Brain microvascular endothelial cell (primary cell): ENCODE results near the gene PPT2.
"Not testable (repeated sequence)": the region's sequence is repeated elsewhere in the genome, so short reads cannot be mapped to it uniquely, and the experiment has no call there.

Experiments used
- DNase-seq: peaks from one replicate; pipeline ENCODE4 v3.0.0-alpha.2; 2020
- H3K27ac ChIP-seq: fragments of 250-450 bp; sonication (Bioruptor Pico); 2 replicates; pipeline ENCODE4 v1.5.1; 2020; ENCODE audit warnings: mild to moderate bottlenecking, moderate library complexity
- H3K27me3 ChIP-seq: fragments of 250-450 bp; sonication (Bioruptor Pico); replicated peaks from 2 replicates; pipeline ENCODE4 v1.5.1; 2020; ENCODE audit warnings: mild to moderate bottlenecking
- H3K36me3 ChIP-seq: fragments of 250-450 bp; sonication (Bioruptor Pico); replicated peaks from 2 replicates; pipeline ENCODE4 v1.5.1; 2020; ENCODE audit warnings: mild to moderate bottlenecking
- H3K4me3 ChIP-seq: 2 replicates; pipeline ENCODE4 v1.5.1; 2011; ENCODE audit warnings: low read depth, mild to moderate bottlenecking, control low read depth, low read length, moderate library complexity
- CTCF ChIP-seq: IDR thresholded peaks from 2 replicates; pipeline ENCODE4 v1.5.1; 2011; ENCODE audit warnings: low read depth, mild to moderate bottlenecking, moderate library complexity, low read length, control low read depth, inconsistent platforms; ENCODE audit errors: missing control alignments
- in situ Hi-C: cut with HindIII; loops from 2 replicates; pipeline ENCODE4 v1.10.0; 2017; ENCODE audit warnings: low sequenced_read_pairs, low pct_ligation_motif_present

PPT2 gene

GRCh38 chr6:32190054-32190851 lies 36.3 kb downstream of the PPT2 start, which contains the start of gene PBX2:
PBX2 (minus strand) TSS chr6:32190202; CDS start chr6:32189915, 287 bp downstream.
- peak; percentile 86 for DNase-seq
- no peaks in the 10 kb centered on the region for H3K27me3 ChIP-seq
- H3K27ac ChIP-seq: peak within 1 kb of the TSS; percentile 65
- no peak for TF ChIP-seq CTCF
- peaks cover 21% of the 10 kb centered on the region for H3K36me3 ChIP-seq
- in situ Hi-C loops: no loop called here
- peak within 1 kb of the TSS; percentile 67 for H3K4me3 ChIP-seq

- no peak for TF ChIP-seq CTCF
- Histone ChIP-seq H3K27ac (no peak overlapping the region), H3K4me3 (no peak overlapping the region), H3K27me3 (no peaks in the 10 kb centered on the region), H3K36me3 (peaks cover 18% of the 10 kb centered on the region)
- in situ Hi-C loops: no loop called here
- no peak for DNase-seq
Measured at GRCh38 chr6:32190911-32191677, 37.2 kb downstream of the PPT2 start.

GRCh38 chr6:32191696-32192607 lies 38.0 kb downstream of the PPT2 start:
- DNase-seq: no peak
- no peak overlapping the region for H3K27ac ChIP-seq
- TF ChIP-seq CTCF: no peak
- no peaks in the 10 kb centered on the region for H3K27me3 ChIP-seq
- in situ Hi-C loops: no loop called here
- peaks cover 9% of the 10 kb centered on the region for H3K36me3 ChIP-seq
- H3K4me3 ChIP-seq: no peak overlapping the region

GRCh38 chr6:32192608-32193039 lies 38.7 kb downstream of the PPT2 start, which contains the start of gene GPSM3:
GPSM3 (minus strand) TSS chr6:32192643; CDS start chr6:32192513, 130 bp downstream.
- peak; percentile 16 for DNase-seq
- Histone ChIP-seq H3K27ac (peak within 1 kb of the TSS; percentile 34), H3K4me3 (peak within 1 kb of the TSS; percentile 6), H3K36me3 (peaks cover 3% of the 10 kb centered on the region), H3K27me3 (no peaks in the 10 kb centered on the region)
- TF ChIP-seq CTCF: no peak
- in situ Hi-C loops: no loop called here

- in situ Hi-C loops, DNase-seq, H3K27me3 ChIP-seq, H3K36me3 ChIP-seq, H3K27ac ChIP-seq: not testable (repeated sequence)
- peak overlapping the region; percentile 6 for H3K4me3 ChIP-seq
Measured at GRCh38 chr6:32193096-32193495, 39.2 kb downstream of the PPT2 start.
